A673 (cell line): ENCODE measurements around the gene ZFYVE9.

Source experiments
- CTCF ChIP-seq: fragments of 300-800, 200-600 bp; sonication (generic); conservative IDR thresholded peaks from 2 replicates; pipeline ENCODE4 v1.5.1; 2017; ENCODE audit warnings: low read depth, mild to moderate bottlenecking, antibody characterized with exemption, low read length, moderate library complexity, mixed read lengths
- EZH2 ChIP-seq: fragments of 200-600 bp; sonication (generic); IDR thresholded peaks from 2 replicates; pipeline ENCODE4 v1.6.1; 2017; ENCODE audit warnings: borderline replicate concordance, low read depth, mild to moderate bottlenecking, mixed read lengths, antibody characterized with exemption, low read length; ENCODE audit not compliant: poor library complexity, severe bottlenecking

- TF ChIP-seq CTCF: no peak
- TF ChIP-seq EZH2: no peak
Observed at GRCh38 chr1:52156460-52156859, 14.6 kb downstream of the ZFYVE9 start.
